Measurements from ENCODE around the gene TMLHE.

- TF ChIP-seq EZH2 (IDR thresholded peaks at IDR 0.05; ENCODE audit: low read depth, unreplicated experiment) = no peak
- TF ChIP-seq CTCF (conservative IDR thresholded peaks at IDR 0.05; ENCODE audit: low read depth in 2 of 2) = no peak
- no peak for TF ChIP-seq POLR2AphosphoS5 (IDR thresholded peaks at IDR 0.05; ENCODE audit: low read depth)
- TF ChIP-seq REST (IDR thresholded peaks at IDR 0.05; ENCODE audit: unreplicated experiment) = no peak
- TF ChIP-seq ETS1 (IDR thresholded peaks at IDR 0.05) = no peak
- TF ChIP-seq CREB1 (CRISPR knock-in tag; IDR thresholded peaks at IDR 0.05; ENCODE audit: low read depth) = no peak
- no peak for TF ChIP-seq NANOG (IDR thresholded peaks at IDR 0.05; ENCODE audit: borderline replicate concordance)
- no peak for TF ChIP-seq ZNF462 (CRISPR knock-in tag; IDR thresholded peaks at IDR 0.05)
- no peak for TF ChIP-seq ZNF331 (CRISPR knock-in tag; IDR thresholded peaks at IDR 0.05; ENCODE audit: low read depth)
Measured at GRCh38 chrX:155535866-155536265, 76.9 kb downstream of the TMLHE start.

Measured in GM23338 (cell line).